ENCODE results near the gene MESD. TPM values are rescaled to one million over a fixed set of nuclear protein-coding genes. Genes with fewer than 3 reads are reported as not detected.
A peak's percentile ranks its signal among the peaks of the same experiment; 100 is the strongest.

The MESD gene
- total RNA-seq, 6 experiments from 2014 or later, result 10.8 to 16.7 (median 14.6) TPM

GRCh38 chr15:80932989-80933388, 56.6 kb downstream of the MESD start:
- no peak for DNase-seq
- Histone ChIP-seq H3K27ac (no peak overlapping the region), H3K4me1 (no peaks in the 10 kb centered on the region), H3K9me3 (no peaks in the 10 kb centered on the region), H3K27me3 (no peaks in the 10 kb centered on the region), H3K36me3 (no peaks in the 10 kb centered on the region), H3K4me3 (no peak overlapping the region)
- intact Hi-C loops (cut with DNase I), result no loop called here
- TF ChIP-seq, protein P1, sequence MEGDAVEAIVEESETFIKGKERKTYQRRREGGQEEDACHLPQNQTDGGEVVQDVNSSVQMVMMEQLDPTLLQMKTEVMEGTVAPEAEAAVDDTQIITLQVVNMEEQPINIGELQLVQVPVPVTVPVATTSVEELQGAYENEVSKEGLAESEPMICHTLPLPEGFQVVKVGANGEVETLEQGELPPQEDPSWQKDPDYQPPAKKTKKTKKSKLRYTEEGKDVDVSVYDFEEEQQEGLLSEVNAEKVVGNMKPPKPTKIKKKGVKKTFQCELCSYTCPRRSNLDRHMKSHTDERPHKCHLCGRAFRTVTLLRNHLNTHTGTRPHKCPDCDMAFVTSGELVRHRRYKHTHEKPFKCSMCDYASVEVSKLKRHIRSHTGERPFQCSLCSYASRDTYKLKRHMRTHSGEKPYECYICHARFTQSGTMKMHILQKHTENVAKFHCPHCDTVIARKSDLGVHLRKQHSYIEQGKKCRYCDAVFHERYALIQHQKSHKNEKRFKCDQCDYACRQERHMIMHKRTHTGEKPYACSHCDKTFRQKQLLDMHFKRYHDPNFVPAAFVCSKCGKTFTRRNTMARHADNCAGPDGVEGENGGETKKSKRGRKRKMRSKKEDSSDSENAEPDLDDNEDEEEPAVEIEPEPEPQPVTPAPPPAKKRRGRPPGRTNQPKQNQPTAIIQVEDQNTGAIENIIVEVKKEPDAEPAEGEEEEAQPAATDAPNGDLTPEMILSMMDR (IDR thresholded peaks at IDR 0.05), result no peak
- no peak for TF ChIP-seq POLR2A (IDR thresholded peaks at IDR 0.05)
- 83% methylated on average over 9 of the region's 15 CpGs for WGBS (ENCODE audit: insufficient coverage, low coverage, low lambda C conversion rate, missing lambda C conversion rate)
- ATAC-seq, result peak in 1 of 4 donors; percentile 31

- Histone ChIP-seq H3K36me3 (no peaks in the 10 kb centered on the region), H3K4me1 (no peaks in the 10 kb centered on the region), H3K9me3 (no peaks in the 10 kb centered on the region), H3K27ac (no peak overlapping the region), H3K27me3 (no peaks in the 10 kb centered on the region), H3K4me3 (no peak overlapping the region)
- WGBS (ENCODE audit: insufficient coverage, low coverage, low lambda C conversion rate, missing lambda C conversion rate), result 80% methylated on average over 1 of the region's 5 CpGs
- no peak for DNase-seq
- intact Hi-C loops (cut with DNase I), result no loop called here
- TF ChIP-seq POLR2A (IDR thresholded peaks at IDR 0.05), result no peak
- TF ChIP-seq, protein P1 (IDR thresholded peaks at IDR 0.05), result no peak
- ATAC-seq, result no peak
These were observed 57.2 kb downstream of the MESD start for GRCh38 chr15:80932513-80932815.

GRCh38 chr15:80931721-80932512, 57.7 kb downstream of the MESD start:
- WGBS (ENCODE audit: insufficient coverage, low coverage, low lambda C conversion rate, missing lambda C conversion rate), result 94% methylated on average over 5 of the region's 20 CpGs
- ATAC-seq (no peak), DNase-seq (no peak)
- TF ChIP-seq POLR2A (IDR thresholded peaks at IDR 0.05), result no peak
- TF ChIP-seq, protein P1 (IDR thresholded peaks at IDR 0.05), result no peak
- H3K27me3 ChIP-seq, result no peaks in the 10 kb centered on the region
- no peaks in the 10 kb centered on the region for H3K4me1 ChIP-seq
- no peak overlapping the region for H3K27ac ChIP-seq
- no peaks in the 10 kb centered on the region for H3K9me3 ChIP-seq
- no peak overlapping the region for H3K4me3 ChIP-seq
- no peaks in the 10 kb centered on the region for H3K36me3 ChIP-seq
- intact Hi-C loops (cut with DNase I), result no loop called here

DNA sequence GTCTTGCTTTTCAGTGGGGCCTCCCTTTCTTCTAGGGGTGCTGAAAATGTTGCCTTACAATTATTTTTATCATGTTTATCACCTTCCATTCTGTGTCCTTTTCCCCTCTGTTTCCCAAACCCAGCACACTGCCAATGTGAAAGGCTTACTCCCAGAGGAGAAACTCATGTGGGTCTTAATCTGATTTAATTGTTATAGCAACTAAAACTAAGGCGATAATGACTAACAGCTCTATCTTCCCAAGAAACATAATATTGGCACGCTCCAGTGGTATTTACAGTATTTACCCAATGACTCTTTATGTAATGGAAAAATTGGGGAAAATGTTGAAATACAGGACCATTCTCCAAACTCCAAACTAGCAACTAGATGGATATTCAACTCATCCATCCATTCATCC, 58.4 kb downstream of the MESD start:
- no peaks in the 10 kb centered on the region for H3K36me3 ChIP-seq
- intact Hi-C loops (cut with DNase I), result no loop called here
- H3K9me3 ChIP-seq, result no peaks in the 10 kb centered on the region
- TF ChIP-seq, protein P1 (IDR thresholded peaks at IDR 0.05), result no peak
- no peak for TF ChIP-seq POLR2A (IDR thresholded peaks at IDR 0.05)
- WGBS (ENCODE audit: insufficient coverage, low coverage, low lambda C conversion rate, missing lambda C conversion rate), result 95% methylated on average over 2 of the region's 2 CpGs
- no peaks in the 10 kb centered on the region for H3K4me1 ChIP-seq
- no peak overlapping the region for H3K27ac ChIP-seq
- DNase-seq (no peak), ATAC-seq (no peak)
- H3K27me3 ChIP-seq, result no peaks in the 10 kb centered on the region
- H3K4me3 ChIP-seq, result no peak overlapping the region

Data from right lobe of liver (tissue), 6 donors.